Measurements from ENCODE around the gene CLSTN2.

The CLSTN2 gene

GRCh38 chr3:140529558-140529957 is 594.6 kb downstream of the CLSTN2 start:
- in situ Hi-C loops (cut with HindIII; ENCODE audit: low pct_unique_long_range_greater_than_20kb, low sequenced_read_pairs) = no loop called here
- no peak for TF ChIP-seq JUND (IDR thresholded peaks at IDR 0.05; ENCODE audit: low read depth)
- DNase-seq (ENCODE audit: low read depth in 1 of 2, low spot score in 1 of 2) = no peak

GRCh38 chr3:140530131-140530530 is 595.1 kb downstream of the CLSTN2 start:
- no peak for DNase-seq (ENCODE audit: low read depth in 1 of 2, low spot score in 1 of 2)
- in situ Hi-C loops (cut with HindIII; ENCODE audit: low pct_unique_long_range_greater_than_20kb, low sequenced_read_pairs) = no loop called here
- TF ChIP-seq JUND (IDR thresholded peaks at IDR 0.05; ENCODE audit: low read depth) = no peak

DNA sequence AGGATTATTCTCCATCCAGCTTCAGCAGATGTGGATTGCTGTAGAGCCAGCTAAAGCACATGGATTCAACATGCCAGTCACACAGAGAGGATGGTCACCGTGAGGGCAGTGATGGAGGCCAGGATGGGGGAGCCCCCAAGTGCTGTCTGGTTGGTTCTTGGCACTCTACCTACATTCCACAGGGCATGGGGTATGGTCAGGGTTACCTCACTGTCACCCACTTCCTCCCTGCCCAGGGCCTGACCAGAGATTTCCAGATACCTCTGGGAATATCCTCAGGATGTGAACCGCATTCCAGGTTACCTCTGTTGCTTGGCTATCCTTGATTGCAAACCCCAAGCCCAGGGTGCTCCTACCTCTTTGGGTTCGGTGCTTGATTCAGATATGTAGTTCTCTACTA is 595.6 kb downstream of the CLSTN2 start:
- no peak for DNase-seq (ENCODE audit: low read depth in 1 of 2, low spot score in 1 of 2)
- in situ Hi-C loops (cut with HindIII; ENCODE audit: low pct_unique_long_range_greater_than_20kb, low sequenced_read_pairs) = no loop called here
- no peak for TF ChIP-seq JUND (IDR thresholded peaks at IDR 0.05; ENCODE audit: low read depth)

DNA sequence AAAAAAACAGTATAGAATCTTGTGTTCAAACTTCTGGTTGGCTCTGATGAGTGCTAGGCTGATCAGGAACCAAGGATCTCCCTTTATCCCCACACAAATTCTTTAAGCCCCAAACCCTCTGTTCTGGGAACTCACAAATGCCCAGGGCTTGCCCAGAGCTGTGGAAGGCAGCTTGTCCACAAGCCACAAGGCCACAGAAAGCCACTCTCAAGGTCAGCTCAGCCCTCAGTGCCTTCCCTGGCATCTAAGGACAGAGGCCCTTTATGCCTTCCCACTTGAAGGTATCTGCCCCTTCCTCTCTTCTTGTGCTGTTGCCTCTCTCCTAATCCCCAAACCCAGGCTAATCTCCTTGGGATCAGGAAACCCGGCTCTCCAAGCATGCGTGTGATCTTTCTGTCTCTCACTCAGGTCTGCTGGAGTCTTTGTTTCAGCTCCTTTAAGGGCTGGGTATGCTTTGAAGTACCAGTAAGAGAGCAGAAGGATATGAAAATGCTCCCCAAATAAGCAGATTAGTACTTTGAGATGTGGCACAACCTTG is 597.9 kb downstream of the CLSTN2 start:
- no peak for DNase-seq (ENCODE audit: low read depth in 1 of 2, low spot score in 1 of 2)
- TF ChIP-seq JUND (IDR thresholded peaks at IDR 0.05; ENCODE audit: low read depth) = no peak
- in situ Hi-C loops (cut with HindIII; ENCODE audit: low pct_unique_long_range_greater_than_20kb, low sequenced_read_pairs) = no loop called here

- TF ChIP-seq JUND (IDR thresholded peaks at IDR 0.05; ENCODE audit: low read depth) = no peak
- no peak for DNase-seq (ENCODE audit: low read depth in 1 of 2, low spot score in 1 of 2)
- in situ Hi-C loops (cut with HindIII; ENCODE audit: low pct_unique_long_range_greater_than_20kb, low sequenced_read_pairs) = no loop called here
Measured at GRCh38 chr3:140536926-140537726, 602.1 kb downstream of the CLSTN2 start.

- in situ Hi-C loops (cut with HindIII; ENCODE audit: low pct_unique_long_range_greater_than_20kb, low sequenced_read_pairs) = no loop called here
- no peak for TF ChIP-seq JUND (IDR thresholded peaks at IDR 0.05; ENCODE audit: low read depth)
- no peak for DNase-seq (ENCODE audit: low read depth in 1 of 2, low spot score in 1 of 2)
Measured at GRCh38 chr3:140537727-140538082, 602.7 kb downstream of the CLSTN2 start.

DNA sequence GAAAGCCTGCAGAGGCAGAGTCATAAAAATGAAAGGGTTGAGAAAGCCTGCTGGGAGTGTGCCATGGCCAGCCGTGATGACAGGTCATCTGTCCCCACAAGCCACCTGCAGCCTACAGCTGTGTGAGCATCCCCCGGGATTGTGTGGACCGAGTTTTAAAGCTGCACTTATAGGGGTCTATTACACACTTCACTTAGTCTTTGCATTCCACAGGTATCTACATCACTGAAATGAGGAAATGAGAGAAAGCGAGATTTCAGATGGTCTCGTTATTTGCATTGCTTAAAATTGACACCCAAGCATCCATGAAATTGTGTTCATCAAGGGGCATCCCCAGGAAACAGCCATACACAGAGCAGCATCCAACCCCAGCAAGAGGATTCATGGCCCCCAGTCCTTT is 605.3 kb downstream of the CLSTN2 start:
- no peak for DNase-seq (ENCODE audit: low read depth in 1 of 2, low spot score in 1 of 2)
- in situ Hi-C loops (cut with HindIII; ENCODE audit: low pct_unique_long_range_greater_than_20kb, low sequenced_read_pairs) = no loop called here
- TF ChIP-seq JUND (IDR thresholded peaks at IDR 0.05; ENCODE audit: low read depth) = no peak

DNA sequence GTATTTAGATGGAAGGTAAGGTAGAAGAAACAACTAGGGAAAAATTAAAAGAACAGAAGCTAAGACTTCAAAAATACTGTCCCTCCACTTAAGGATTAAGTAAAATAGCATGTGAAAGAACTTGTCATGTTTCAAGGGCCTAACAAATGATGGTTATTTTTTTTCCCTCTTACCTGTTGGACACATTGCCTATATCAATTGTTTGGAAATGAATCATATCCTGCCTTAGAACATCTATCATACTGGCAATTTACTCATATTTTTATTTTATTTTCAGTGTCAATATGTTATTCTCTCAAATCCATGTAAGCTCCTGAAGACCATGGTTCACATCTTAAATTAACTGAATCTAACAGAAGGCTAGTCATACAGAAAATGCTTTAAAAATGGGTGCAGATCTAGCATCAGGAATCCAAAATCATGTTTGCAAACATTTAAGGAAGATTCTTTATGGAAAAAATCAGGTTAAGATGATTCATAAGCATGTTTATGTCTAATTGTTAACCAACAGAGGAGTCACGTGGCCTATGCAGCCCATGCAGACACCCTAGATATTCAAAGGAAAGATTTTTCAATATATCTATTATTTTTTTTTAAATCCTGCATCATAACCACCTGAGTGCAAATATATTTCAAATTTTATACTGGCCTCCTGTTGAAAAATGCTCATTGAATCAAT is 607.1 kb downstream of the CLSTN2 start:
- in situ Hi-C loops (cut with HindIII; ENCODE audit: low pct_unique_long_range_greater_than_20kb, low sequenced_read_pairs) = no loop called here
- no peak for TF ChIP-seq JUND (IDR thresholded peaks at IDR 0.05; ENCODE audit: low read depth)

GRCh38 chr3:140545197-140545596 is 610.2 kb downstream of the CLSTN2 start:
- TF ChIP-seq JUND (IDR thresholded peaks at IDR 0.05; ENCODE audit: low read depth) = no peak
- in situ Hi-C loops (cut with HindIII; ENCODE audit: low pct_unique_long_range_greater_than_20kb, low sequenced_read_pairs) = no loop called here
- DNase-seq (ENCODE audit: low read depth in 1 of 2, low spot score in 1 of 2) = peak; percentile 24 to 75

More for the DNA sequence above, 607.1 kb downstream of the CLSTN2 start:
- DNase-seq (ENCODE audit: low read depth in 1 of 2, low spot score in 1 of 2) = no peak

DNA sequence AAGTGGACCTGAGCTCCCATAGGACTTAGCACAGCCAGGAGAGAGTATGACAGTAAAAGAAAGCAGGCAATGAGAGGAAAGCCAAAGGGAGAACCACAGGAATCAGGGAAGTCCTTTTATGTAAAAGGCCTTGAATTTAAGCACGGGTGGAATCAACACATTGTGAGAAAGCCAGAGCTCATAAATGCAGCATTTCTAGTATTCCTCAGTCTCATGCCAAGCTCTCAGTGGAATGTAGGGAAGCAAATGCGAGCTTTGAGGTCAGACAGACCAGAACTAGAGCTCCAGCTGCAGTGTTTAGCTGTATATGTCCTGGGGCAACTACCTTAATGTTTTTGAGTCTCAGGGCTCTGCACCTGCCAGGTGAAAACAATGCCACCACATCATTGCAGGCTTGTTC is 610.8 kb downstream of the CLSTN2 start:
- in situ Hi-C loops (cut with HindIII; ENCODE audit: low pct_unique_long_range_greater_than_20kb, low sequenced_read_pairs) = no loop called here
- DNase-seq (ENCODE audit: low read depth in 1 of 2, low spot score in 1 of 2) = peak; percentile 43 to 95
- no peak for TF ChIP-seq JUND (IDR thresholded peaks at IDR 0.05; ENCODE audit: low read depth)

GRCh38 chr3:140546649-140547048 is 611.7 kb downstream of the CLSTN2 start:
- DNase-seq (ENCODE audit: low read depth in 1 of 2, low spot score in 1 of 2) = peak in 1 of 2 experiments; percentile 56
- in situ Hi-C loops (cut with HindIII; ENCODE audit: low pct_unique_long_range_greater_than_20kb, low sequenced_read_pairs) = no loop called here
- TF ChIP-seq JUND (IDR thresholded peaks at IDR 0.05; ENCODE audit: low read depth) = no peak

GRCh38 chr3:140552403-140552802 is 617.4 kb downstream of the CLSTN2 start:
- in situ Hi-C loops (cut with HindIII; ENCODE audit: low pct_unique_long_range_greater_than_20kb, low sequenced_read_pairs) = no loop called here
- no peak for TF ChIP-seq JUND (IDR thresholded peaks at IDR 0.05; ENCODE audit: low read depth)
- DNase-seq (ENCODE audit: low read depth in 1 of 2, low spot score in 1 of 2) = peak in 1 of 2 experiments; percentile 63

- in situ Hi-C loops (cut with HindIII; ENCODE audit: low pct_unique_long_range_greater_than_20kb, low sequenced_read_pairs) = no loop called here
- no peak for TF ChIP-seq JUND (IDR thresholded peaks at IDR 0.05; ENCODE audit: low read depth)
- DNase-seq (ENCODE audit: low read depth in 1 of 2, low spot score in 1 of 2) = no peak
Measured at GRCh38 chr3:140552898-140553297, 617.9 kb downstream of the CLSTN2 start.

Measured in T47D (cell line).